Tibial artery (tissue), 4 donors: ENCODE measurements around the gene DIRAS3.

Experiments used
- DNase-seq, 2 donors: peaks; one replicate each; pipeline ENCODE4 v3.0.0-alpha.2; 2019
- H3K27ac ChIP-seq, 2 donors: fragments of 200-600 bp; sonication (generic) in 1 of 2; 1 replicate in 1 of 2; 2 replicates in 1 of 2; pipeline ENCODE4 v1.5.1; 2018 to 2019; ENCODE audit warnings: mild to moderate bottlenecking in 1 of 2
- H3K27me3 ChIP-seq, 2 donors: fragments of 200-600 bp; sonication (generic) in 1 of 2; one replicate each; pipeline versions ENCODE4 v1.5.1 to v1.6.0; 2016 to 2019
- H3K36me3 ChIP-seq, 3 donors: fragments of 200-600 bp; sonication (generic) in 2 of 3; one replicate each; pipeline ENCODE4 v1.5.1; 2016 to 2019; ENCODE audit warnings: mild to moderate bottlenecking in 2 of 3
- H3K4me1 ChIP-seq, 4 donors: fragments of 200-600 bp; sonication (generic) in 2 of 4; 1 replicate in 3 of 4; 2 replicates in 1 of 4; pipeline ENCODE4 v1.5.1; 2016 to 2019
- H3K4me3 ChIP-seq, 2 donors: fragments of 200-600 bp; sonication (generic) in 1 of 2; 1 replicate in 1 of 2; 2 replicates in 1 of 2; pipeline ENCODE4 v1.5.1; 2018 to 2019; ENCODE audit warnings: mild to moderate bottlenecking in 2 of 2
- H3K9me3 ChIP-seq, 3 donors: fragments of 200-600 bp; sonication (generic) in 1 of 3; one replicate each; pipeline ENCODE4 v1.5.1; 2016 to 2019
- CTCF ChIP-seq, 2 experiments: fragments of 200-600 bp in 1 of 2; fragments of 450-650 bp in 1 of 2; IDR thresholded peaks; one replicate each; pipeline ENCODE4 v1.5.1; 2017 to 2019; ENCODE audit warnings: antibody characterized with exemption in 2 of 2, mild to moderate bottlenecking in 1 of 2, moderate library complexity in 1 of 2
- intact Hi-C: fragments of 100-400 bp; cut with DNase I; formaldehyde crosslinking; loops from one replicate; pipeline ENCODE4 v1.15.0; 2023; ENCODE audit warnings: low total_unique reads

Gene DIRAS3

GRCh38 chr1:68049941-68050878 lies at the start of gene DIRAS3:
Gene DIRAS3, minus strand, starts transcription at chr1:68050627. Its CDS starts 3,330 bp downstream, at chr1:68047297.
- no peak for TF ChIP-seq CTCF (IDR thresholded peaks at IDR 0.05)
- Histone ChIP-seq H3K27ac (peak within 1 kb of the TSS in 1 of 2 donors; percentile 28), H3K36me3 (peaks cover 0 to 11% (median 0%) of the 10 kb centered on the region in 3 donors), H3K27me3 (no peaks in the 10 kb centered on the region), H3K4me3 (peak within 1 kb of the TSS; percentile 44 to 51), H3K4me1 (no peaks in the 10 kb centered on the region), H3K9me3 (no peaks in the 10 kb centered on the region)
- intact Hi-C loops, result no loop called here
- DNase-seq, result no peak

GRCh38 chr1:68093737-68094136 lies 43.3 kb upstream of the DIRAS3 start:
- no peak for DNase-seq
- Histone ChIP-seq H3K27me3 (no peaks in the 10 kb centered on the region), H3K4me1 (no peaks in the 10 kb centered on the region), H3K27ac (no peak overlapping the region), H3K4me3 (no peak overlapping the region), H3K9me3 (no peaks in the 10 kb centered on the region), H3K36me3 (peaks cover 0 to 4% (median 0%) of the 10 kb centered on the region in 3 donors)
- TF ChIP-seq CTCF (IDR thresholded peaks at IDR 0.05), result no peak
- intact Hi-C loops, result loop anchor here (5.0 kb wide), 1 partner anchor 421 kb away; no protein-coding TSS in a partner anchor

- Histone ChIP-seq H3K4me3 (no peak overlapping the region), H3K36me3 (no peaks in the 10 kb centered on the region), H3K27me3 (no peaks in the 10 kb centered on the region), H3K4me1 (no peaks in the 10 kb centered on the region), H3K27ac (no peak overlapping the region), H3K9me3 (no peaks in the 10 kb centered on the region)
- TF ChIP-seq CTCF (IDR thresholded peaks at IDR 0.05), result no peak
- no peak for DNase-seq
- intact Hi-C loops, result no loop called here
Observed at GRCh38 chr1:68087184-68087583, 36.8 kb upstream of the DIRAS3 start.

- no peak overlapping the region for H3K27ac ChIP-seq
- no peak for DNase-seq
- intact Hi-C loops, result no loop called here
- H3K9me3 ChIP-seq, result no peaks in the 10 kb centered on the region
- no peaks in the 10 kb centered on the region for H3K27me3 ChIP-seq
- no peak for TF ChIP-seq CTCF (IDR thresholded peaks at IDR 0.05)
- H3K4me1 ChIP-seq, result no peaks in the 10 kb centered on the region
- no peaks in the 10 kb centered on the region for H3K36me3 ChIP-seq
- H3K4me3 ChIP-seq, result no peak overlapping the region
Observed at GRCh38 chr1:68085752-68086151, 35.3 kb upstream of the DIRAS3 start.

GRCh38 chr1:68083686-68084085 lies 33.3 kb upstream of the DIRAS3 start:
- no peaks in the 10 kb centered on the region for H3K4me1 ChIP-seq
- no peaks in the 10 kb centered on the region for H3K9me3 ChIP-seq
- intact Hi-C loops, result no loop called here
- H3K27ac ChIP-seq, result no peak overlapping the region
- H3K27me3 ChIP-seq, result no peaks in the 10 kb centered on the region
- TF ChIP-seq CTCF (IDR thresholded peaks at IDR 0.05), result no peak
- no peak for DNase-seq
- no peak overlapping the region for H3K4me3 ChIP-seq
- H3K36me3 ChIP-seq, result no peaks in the 10 kb centered on the region
